SK-N-MC (cell line): ENCODE data around the gene DDX53.

Source experiments
- EZH2 ChIP-seq: fragments of 200-600 bp; sonication (generic); IDR thresholded peaks from one replicate; pipeline ENCODE4 v1.6.1; 2017; ENCODE audit warnings: antibody characterized with exemption
- POLR2AphosphoS5 ChIP-seq: IDR thresholded peaks from 2 replicates; pipeline ENCODE4 v1.6.1; 2012; ENCODE audit warnings: mild to moderate bottlenecking, low read depth, low read length, borderline replicate concordance

DNA sequence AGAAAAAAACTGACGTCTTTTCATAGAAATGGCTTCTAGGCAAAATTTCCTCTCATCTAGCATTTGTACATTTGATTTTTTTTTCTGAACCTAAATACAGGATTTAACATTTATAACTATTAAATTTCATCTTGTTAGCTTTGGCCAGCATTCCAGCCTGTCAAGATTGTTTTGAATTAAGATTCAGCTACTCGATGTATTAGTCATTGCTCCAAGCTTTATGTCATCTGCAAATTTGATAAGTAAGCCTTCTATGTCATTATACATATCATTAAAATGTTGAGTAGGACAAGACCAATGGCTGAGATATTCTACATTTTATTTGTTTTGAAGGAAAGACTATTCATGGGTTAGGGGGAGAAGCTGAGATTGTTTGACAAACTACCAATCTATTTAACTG, 46.7 kb downstream of the DDX53 start:
- TF ChIP-seq POLR2AphosphoS5 (no peak), EZH2 (no peak)
